CD4-positive, alpha-beta T cell treated with Interferon gamma for 1 hour (primary cell): ENCODE measurements around the gene GGT5.
"Not testable (repeated sequence)": the region's sequence is repeated elsewhere in the genome, so short reads cannot be mapped to it uniquely, and the experiment has no call there.

Source experiments
- DNase-seq: peaks from one replicate; pipeline ENCODE4 v3.0.0-alpha.2; 2020

Gene GGT5

DNA sequence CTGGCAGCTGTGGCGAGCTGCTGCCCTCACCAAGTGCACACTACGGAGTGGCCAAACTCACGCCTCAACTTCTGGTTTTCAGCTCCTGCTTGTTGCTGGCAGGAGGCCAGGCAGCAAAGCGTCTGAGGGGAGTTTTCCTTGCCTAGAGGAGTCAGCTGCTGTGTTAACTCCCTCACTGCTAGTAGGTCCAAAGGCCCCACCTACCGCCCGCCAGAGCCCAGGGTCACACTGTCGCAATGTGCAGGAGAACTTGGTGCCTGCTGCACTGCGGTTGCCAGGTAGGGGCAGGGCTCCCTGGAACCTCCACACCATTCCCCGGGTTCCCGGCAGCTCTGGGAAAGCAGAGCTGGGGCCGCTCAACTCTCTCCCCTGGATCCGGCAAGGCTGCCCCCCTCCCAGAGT lies at the start of gene GGT5:
Gene GGT5 (minus strand): TSS at position 53 of the 402 bp plus-strand sequence. CDS start 357 bp downstream, outside the sequence.
- peak; percentile 18 for DNase-seq

GRCh38 chr22:24292202-24292830 lies 47.4 kb upstream of the GGT5 start:
- DNase-seq, result not testable (repeated sequence)

DNA sequence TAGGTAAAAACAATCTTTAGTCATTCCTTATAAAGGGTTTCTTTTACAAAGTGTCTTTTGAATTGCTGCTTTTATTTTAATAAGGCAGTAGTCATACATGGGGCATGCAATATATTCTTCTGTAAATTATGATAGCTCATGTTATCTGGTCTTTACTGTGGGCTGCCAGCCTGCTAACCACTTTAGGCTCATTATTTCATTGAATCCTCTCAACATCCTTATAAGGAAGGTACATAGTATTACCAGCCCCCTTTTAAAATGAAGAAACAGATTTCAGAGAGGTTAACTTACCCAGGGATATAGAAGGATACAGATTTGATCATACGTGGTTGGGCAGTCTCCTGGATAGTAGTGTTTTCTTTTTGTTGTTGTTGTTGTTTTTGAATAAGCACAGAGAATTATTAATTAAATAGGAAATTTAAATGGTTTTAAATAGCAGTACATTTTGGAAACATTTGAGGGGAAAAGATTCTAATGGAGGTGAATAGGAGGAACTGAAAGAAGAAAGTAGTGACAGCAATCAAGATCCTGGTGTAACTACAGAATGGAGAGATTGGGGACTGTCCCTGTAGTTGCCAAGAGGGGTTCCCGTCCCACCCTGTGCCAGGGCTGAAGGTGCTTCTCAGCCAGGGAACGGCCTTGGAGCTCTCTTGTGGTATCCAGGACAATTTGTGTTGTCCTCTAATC lies 46.8 kb upstream of the GGT5 start:
- DNase-seq, result no peak

DNA sequence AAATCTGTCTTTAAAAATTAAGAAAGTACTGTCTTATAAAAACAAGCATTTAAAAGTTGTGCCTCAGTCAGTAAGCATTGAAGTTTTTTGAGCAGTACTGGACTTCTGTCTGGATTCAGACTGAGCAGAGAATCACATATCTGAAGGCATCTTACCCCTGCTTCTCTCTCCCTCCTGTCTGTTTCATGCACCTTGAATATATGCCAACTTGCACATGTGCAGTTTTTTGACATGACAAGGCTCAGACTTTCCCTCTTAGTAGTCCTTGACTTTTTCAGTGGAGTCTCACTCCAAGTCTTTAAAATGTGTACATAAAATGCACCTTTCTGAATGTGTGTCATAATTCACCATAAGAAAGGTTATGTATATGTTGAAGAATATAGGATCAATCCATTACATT lies 45.6 kb upstream of the GGT5 start:
- no peak for DNase-seq

GRCh38 chr22:24289741-24290163 lies 44.9 kb upstream of the GGT5 start:
- no peak for DNase-seq

GRCh38 chr22:24289114-24289513 lies 44.2 kb upstream of the GGT5 start:
- no peak for DNase-seq

DNA sequence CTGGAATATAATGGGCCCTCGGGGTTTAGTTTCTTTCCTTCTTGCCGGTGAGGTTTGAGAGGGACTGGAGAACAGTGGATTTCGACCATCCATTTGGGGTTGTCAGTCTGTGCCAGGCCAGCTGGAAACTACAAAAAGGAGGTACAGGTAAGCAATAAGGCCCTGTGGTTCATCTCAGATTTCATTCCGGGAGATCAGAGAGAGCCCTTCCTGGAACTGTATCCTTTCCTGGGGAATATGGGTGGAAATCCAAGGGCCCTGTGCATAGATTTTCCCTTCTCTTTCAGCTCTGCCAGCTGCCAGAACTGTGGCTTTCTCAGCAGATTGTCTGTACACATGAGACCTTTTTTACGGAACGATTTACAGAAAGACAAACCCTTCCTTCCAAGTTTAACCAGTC lies 42.9 kb upstream of the GGT5 start:
- DNase-seq, result not testable (repeated sequence)

- DNase-seq, result not testable (repeated sequence)
Measured at GRCh38 chr22:24287212-24287611, 42.3 kb upstream of the GGT5 start.

DNA sequence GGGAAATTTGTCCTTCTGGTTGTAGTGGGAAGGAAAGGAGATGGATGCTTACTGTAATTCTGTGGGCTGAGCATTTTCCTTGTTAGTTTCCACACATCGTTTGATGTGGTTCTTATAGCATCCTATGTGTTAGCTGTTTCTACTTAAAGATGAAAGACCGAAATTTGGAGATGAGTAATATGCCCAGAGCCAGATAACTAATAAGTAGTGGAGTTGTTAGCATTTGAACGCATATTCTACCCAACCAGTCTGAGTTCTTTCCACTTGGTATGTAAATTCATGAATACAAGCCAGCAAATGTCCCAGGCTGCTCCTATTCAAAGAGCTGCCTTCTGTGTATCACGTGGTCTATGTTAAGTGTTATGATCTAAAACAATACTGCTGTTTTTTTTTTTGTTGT lies 40.4 kb upstream of the GGT5 start:
- DNase-seq, result no peak

DNA sequence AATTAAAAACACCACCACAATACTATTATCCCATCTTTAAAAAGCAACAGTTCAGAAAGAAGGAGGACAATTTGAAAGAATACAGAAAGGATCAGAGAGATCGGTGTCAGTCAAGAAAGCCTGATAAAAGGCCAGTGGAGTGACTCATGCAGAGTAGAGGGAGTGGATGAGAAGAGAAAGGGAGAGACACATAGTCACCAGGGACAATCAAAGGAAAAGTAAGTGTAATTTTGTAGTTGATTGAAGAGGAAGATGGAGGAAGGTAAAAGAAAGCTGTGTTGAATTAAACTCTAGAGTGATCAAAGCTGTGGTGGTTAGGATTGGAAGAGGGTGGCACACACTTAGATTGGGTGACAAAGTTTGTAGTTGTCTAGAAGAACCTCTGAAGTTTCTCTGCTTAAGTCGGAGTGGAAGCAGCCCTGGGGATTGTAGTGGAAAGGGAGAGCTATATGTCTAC lies 39.9 kb upstream of the GGT5 start:
- no peak for DNase-seq

DNA sequence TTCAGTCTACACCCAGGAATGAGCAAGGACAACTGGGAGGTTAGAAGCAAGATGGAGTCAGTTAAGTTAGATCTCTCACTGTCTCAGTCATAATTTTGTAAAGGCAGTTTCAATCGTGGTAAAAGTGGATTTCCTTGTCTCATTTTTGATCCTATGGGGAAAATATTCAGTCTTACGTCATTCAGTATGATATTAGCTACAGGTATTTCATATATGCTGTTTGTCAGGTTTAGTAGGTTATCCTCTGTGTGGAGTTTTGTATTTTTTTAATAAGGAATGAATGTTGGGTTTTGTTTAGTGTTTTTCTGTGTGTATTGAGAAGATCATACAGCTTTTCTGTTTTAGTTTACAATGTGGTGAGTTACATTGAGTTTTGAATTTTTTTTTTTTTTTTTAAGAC lies 37.5 kb upstream of the GGT5 start:
- no peak for DNase-seq

- not testable (repeated sequence) for DNase-seq
Measured at GRCh38 chr22:24280363-24280762, 35.5 kb upstream of the GGT5 start.

DNA sequence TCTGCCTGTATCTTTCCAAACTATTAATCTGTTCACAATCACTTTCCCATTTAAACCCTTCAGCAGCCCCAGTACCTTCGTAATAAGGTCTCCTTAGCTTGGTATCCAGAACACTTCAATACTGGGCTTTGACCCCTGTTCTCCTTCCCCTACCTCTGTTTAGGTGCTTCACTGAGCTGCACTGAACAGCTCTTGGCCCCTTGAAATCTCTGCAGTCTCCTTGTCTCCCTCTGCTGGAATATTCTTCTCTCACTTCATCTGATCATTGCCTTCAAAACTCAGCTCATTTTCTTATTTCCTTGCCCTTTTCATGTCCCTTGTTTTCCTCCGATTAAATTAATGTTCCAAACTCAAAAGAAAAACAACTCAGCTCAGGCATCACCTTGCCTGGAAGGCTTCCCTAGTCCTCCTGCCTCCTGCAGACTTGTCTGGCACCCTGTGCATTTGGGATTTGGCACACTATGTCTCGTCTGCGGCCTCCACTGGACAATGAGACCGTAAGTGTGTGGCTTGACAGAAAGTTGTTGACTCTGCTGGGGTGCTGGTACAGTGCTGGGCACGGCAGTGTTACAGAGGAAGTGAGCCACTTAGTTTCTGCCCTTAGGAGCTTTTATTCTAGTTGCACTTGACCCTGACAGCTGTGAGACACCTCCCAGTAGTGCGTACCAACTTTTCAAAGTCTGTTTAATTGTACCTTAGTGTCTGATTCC lies 30.0 kb upstream of the GGT5 start:
- not testable (repeated sequence) for DNase-seq

- not testable (repeated sequence) for DNase-seq
Measured at GRCh38 chr22:24273906-24274305, 29.0 kb upstream of the GGT5 start.

GRCh38 chr22:24273031-24273430 lies 28.1 kb upstream of the GGT5 start:
- DNase-seq, result not testable (repeated sequence)

- DNase-seq, result peak; percentile 1
Measured at GRCh38 chr22:24271386-24271854, 26.5 kb upstream of the GGT5 start.

- DNase-seq, result peak; percentile 90
Measured at GRCh38 chr22:24270556-24271385, 25.9 kb upstream of the GGT5 start, which contains the start of gene SPECC1L. SPECC1L (plus strand) TSS chr22:24270831; CDS start chr22:24302232, 31,401 bp downstream.

GRCh38 chr22:24266495-24266894 lies 21.6 kb upstream of the GGT5 start:
- DNase-seq, result not testable (repeated sequence)

- DNase-seq, result no peak
Measured at GRCh38 chr22:24265734-24266133, 20.9 kb upstream of the GGT5 start.

- DNase-seq, result not testable (repeated sequence)
Measured at GRCh38 chr22:24264329-24264896, 19.5 kb upstream of the GGT5 start.

GRCh38 chr22:24263479-24263878 lies 18.6 kb upstream of the GGT5 start:
- not testable (repeated sequence) for DNase-seq

GRCh38 chr22:24262185-24262749 lies 17.4 kb upstream of the GGT5 start:
- DNase-seq, result not testable (repeated sequence)
